Fibroblast of pulmonary artery (primary cell): Measurements from ENCODE around the gene AATK.

Source experiments
- DNase-seq: peaks from one replicate; pipeline ENCODE4 v3.0.0-alpha.2; 2010; ENCODE audit warnings: low read depth
- H3K4me3 ChIP-seq: replicated peaks from 2 replicates; pipeline ENCODE4 v1.5.1; 2011; ENCODE audit warnings: low read depth, mild to moderate bottlenecking, control low read depth, low read length, moderate library complexity
- CTCF ChIP-seq: IDR thresholded peaks from 2 replicates; pipeline ENCODE4 v1.5.1; 2011; ENCODE audit warnings: mild to moderate bottlenecking, control low read depth, low read length, inconsistent platforms; ENCODE audit errors: missing control alignments

The AATK gene

GRCh38 chr17:81163051-81163695, 2.8 kb downstream of the AATK start:
- no peak for DNase-seq
- H3K4me3 ChIP-seq, result no peak overlapping the region
- TF ChIP-seq CTCF, result no peak

- no peak for TF ChIP-seq CTCF
- DNase-seq, result no peak
- no peak overlapping the region for H3K4me3 ChIP-seq
Measured at GRCh38 chr17:81162491-81162890, 3.5 kb downstream of the AATK start.

GRCh38 chr17:81161972-81162371, 4.0 kb downstream of the AATK start:
- no peak overlapping the region for H3K4me3 ChIP-seq
- no peak for DNase-seq
- TF ChIP-seq CTCF, result no peak

GRCh38 chr17:81161536-81161935, 4.5 kb downstream of the AATK start:
- DNase-seq, result no peak
- no peak for TF ChIP-seq CTCF
- H3K4me3 ChIP-seq, result no peak overlapping the region

GRCh38 chr17:81160747-81161453, 5.1 kb downstream of the AATK start:
- DNase-seq, result no peak
- no peak for TF ChIP-seq CTCF
- H3K4me3 ChIP-seq, result no peak overlapping the region

- no peak for TF ChIP-seq CTCF
- DNase-seq, result no peak
- no peak overlapping the region for H3K4me3 ChIP-seq
Measured at GRCh38 chr17:81160306-81160705, 5.7 kb downstream of the AATK start.
